Activated T-cell treated with anti-CD3 and anti-CD28 coated beads, Interleukin-2, amount 50 U/mL, for 1 hour (primary cell): ENCODE results near the gene GRM4.

Experiments
- DNase-seq: peaks from one replicate; pipeline ENCODE4 v3.0.0-alpha.2; 2020

Gene GRM4

DNA sequence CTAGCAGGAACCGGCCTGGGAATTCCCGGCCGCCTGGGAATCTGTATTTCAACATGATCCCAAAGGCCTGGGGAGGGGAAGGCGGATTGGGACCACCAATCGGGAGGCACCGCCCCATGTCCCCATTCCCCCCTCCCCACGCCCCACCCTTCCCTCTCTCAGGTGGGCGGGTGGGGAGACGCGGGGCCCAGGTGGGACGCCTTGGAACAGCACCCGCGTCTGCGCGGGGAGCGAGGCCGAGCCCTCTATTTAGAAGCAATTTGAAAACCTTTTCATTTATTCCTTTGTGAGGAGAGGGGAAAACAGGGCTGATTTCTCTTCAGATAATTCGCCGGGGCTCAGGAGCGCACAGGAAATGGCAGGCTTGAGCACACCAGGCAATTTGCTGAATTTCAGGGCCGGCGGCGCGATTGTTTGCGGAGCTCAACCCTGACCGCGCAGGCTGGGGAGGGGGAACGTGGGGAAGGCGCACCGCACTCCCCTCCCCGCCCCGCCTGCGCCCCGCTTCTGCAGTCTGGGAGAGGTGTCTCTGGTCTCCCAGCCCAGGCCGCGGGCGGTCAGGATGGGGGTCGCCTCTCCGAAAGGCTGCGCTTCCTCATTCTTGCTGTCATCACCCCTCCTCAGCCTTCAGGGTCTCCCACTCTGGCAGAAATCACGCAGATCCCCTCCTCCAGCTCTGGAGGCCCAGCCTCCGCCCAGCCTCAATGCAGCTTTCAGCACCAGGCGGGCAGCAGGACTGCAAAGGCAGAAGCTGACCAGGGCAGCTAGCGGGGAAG, 170.0 kb downstream of the GRM4 start:
- no peak for DNase-seq

DNA sequence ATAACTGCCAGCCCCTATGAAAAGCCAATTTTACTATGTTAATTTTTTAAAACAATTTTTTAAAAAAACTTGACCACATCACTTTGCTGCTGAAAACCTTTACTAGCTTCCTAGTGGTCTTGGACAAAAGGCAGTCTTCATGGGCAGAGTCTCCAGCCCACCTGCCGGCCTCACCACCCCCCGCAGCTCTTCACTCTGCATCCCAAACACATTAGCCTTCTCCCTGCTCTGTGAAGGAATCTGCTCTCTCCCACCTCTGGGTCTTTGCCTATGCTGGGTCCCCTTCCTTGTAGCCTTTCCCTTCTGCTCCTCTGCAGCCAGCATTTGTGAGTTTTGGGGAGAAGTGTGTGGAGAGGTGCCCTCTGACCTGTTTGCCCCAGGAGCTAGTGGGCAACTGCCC, 171.4 kb downstream of the GRM4 start:
- DNase-seq = no peak

DNA sequence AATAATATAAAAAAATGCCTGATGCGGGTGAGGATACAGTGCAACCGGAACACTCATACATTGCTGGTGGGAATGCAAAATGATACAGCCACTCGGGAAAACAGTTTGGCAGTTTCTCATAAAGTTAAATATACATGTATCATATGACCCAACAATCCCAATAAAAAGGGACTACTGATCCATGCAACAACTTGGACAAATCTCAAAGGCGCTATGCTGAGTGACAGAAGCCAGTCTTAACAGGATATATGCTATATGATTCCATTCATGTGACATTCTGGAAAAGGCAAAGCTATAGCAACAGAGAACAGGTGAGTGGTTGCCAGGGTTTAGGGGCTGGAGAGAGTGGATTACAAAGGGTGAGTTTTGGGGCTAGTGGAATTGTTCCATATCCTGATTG, 171.9 kb downstream of the GRM4 start:
- DNase-seq = no peak

DNA sequence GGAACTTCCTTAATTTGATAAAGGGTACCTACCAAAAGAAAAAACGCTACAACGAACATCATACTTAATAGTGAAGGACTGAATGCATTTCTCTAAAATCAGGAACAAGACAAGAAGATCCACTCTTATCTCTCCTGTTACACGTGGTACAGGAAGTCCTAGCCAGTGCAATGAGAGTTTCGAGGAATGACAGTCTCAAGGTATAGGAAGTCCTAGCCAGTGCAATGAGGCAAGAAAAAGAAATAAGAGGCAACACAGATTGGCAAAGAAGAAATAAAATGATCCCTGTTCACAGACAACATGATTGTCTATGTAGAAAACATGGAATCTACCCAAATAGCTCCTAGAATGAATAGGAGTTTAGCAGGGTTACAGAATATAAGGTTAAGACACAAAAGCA, 174.3 kb downstream of the GRM4 start:
- DNase-seq = no peak
